Middle frontal gyrus (tissue), 1 donor: ENCODE data around the gene RRAD.

Experiments
- DNase-seq: peaks from one replicate; pipeline ENCODE4 v3.0.0-alpha.2; 2015; ENCODE audit warnings: low spot score; ENCODE audit errors: extremely low spot score

Gene RRAD

GRCh38 chr16:66934138-66934838, 9.0 kb upstream of the RRAD start, which contains the start of gene CIAO2B:
TSS of gene CIAO2B (minus strand) at chr16:66934402. CDS start at chr16:66934364, 38 bp downstream.
- DNase-seq = peak; percentile 83

GRCh38 chr16:66933776-66934137, 8.4 kb upstream of the RRAD start:
- no peak for DNase-seq

- no peak for DNase-seq
These were observed 6.7 kb upstream of the RRAD start for GRCh38 chr16:66932076-66932475.

- no peak for DNase-seq
These were observed 6.3 kb upstream of the RRAD start for GRCh38 chr16:66931665-66932064.

GRCh38 chr16:66930189-66930588, 4.9 kb upstream of the RRAD start:
- no peak for DNase-seq

- no peak for DNase-seq
These were observed 3.5 kb upstream of the RRAD start for GRCh38 chr16:66928702-66929388.

GRCh38 chr16:66927918-66928649, 2.7 kb upstream of the RRAD start:
- no peak for DNase-seq

- DNase-seq = no peak
These were observed 1.7 kb upstream of the RRAD start for GRCh38 chr16:66926961-66927436.

- no peak for DNase-seq
These were observed 1.0 kb upstream of the RRAD start for GRCh38 chr16:66926171-66926947.

- DNase-seq = no peak
These were observed 611 bp downstream of the RRAD start for GRCh38 chr16:66924527-66925321.

GRCh38 chr16:66923866-66924265, 1.5 kb downstream of the RRAD start:
- no peak for DNase-seq

GRCh38 chr16:66923247-66923731, 2.0 kb downstream of the RRAD start:
- no peak for DNase-seq

GRCh38 chr16:66921729-66922450, 3.4 kb downstream of the RRAD start:
- no peak for DNase-seq

GRCh38 chr16:66920924-66921680, 4.2 kb downstream of the RRAD start:
- DNase-seq = no peak

- DNase-seq = no peak
These were observed 5.1 kb downstream of the RRAD start for GRCh38 chr16:66920299-66920590.

GRCh38 chr16:66919569-66920298, 5.6 kb downstream of the RRAD start:
- DNase-seq = no peak

GRCh38 chr16:66918803-66919568, 6.3 kb downstream of the RRAD start, which contains the start of gene CDH16:
TSS of gene CDH16 (minus strand) at chr16:66918885. CDS start at chr16:66918065, 820 bp downstream.
- no peak for DNase-seq

- no peak for DNase-seq
These were observed 7.0 kb downstream of the RRAD start for GRCh38 chr16:66918355-66918754.
